ENCODE measurements around the gene CHL1. TPM values are rescaled to one million over a fixed set of nuclear protein-coding genes. Genes with fewer than 3 reads are reported as not detected.

The CHL1 gene
- total and polyA plus RNA-seq, 2 donors (not counting 1 experiment from before 2014, with no cell fraction given), result 6.2 to 18.0 TPM

- 85% methylated on average over 2 of the region's 3 CpGs for WGBS (ENCODE audit: insufficient coverage)
- Mint-ChIP-seq H3K9me3 (ENCODE audit: insufficient read depth) (no peaks in the 10 kb centered on the region), H3K4me3 (no peak overlapping the region), H3K4me1 (peaks cover 13% of the 10 kb centered on the region), H3K27me3 (peaks cover 16% of the 10 kb centered on the region), H3K27ac (no peak overlapping the region)
- peaks cover 21 to 26% of the 10 kb centered on the region in 2 donors for H3K4me1 ChIP-seq (ENCODE audit: control insufficient read depth in 2 of 2, insufficient read depth in 2 of 2, low read length in 2 of 2)
- H3K9me3 ChIP-seq (ENCODE audit: control extremely low read depth in 1 of 3, control insufficient read depth in 2 of 3, insufficient read depth in 1 of 3, low read length in 2 of 3), result peaks cover 0 to 1% (median 0%) of the 10 kb centered on the region in 3 donors
- ATAC-seq (ENCODE audit: low read depth), result no peak
- no peak overlapping the region for H3K9ac ChIP-seq (ENCODE audit: low read length)
- intact Hi-C loops (cut with micrococcal nuclease), result loop anchor here (1.0 to 5.0 kb wide), 2 partner anchors 8 to 158 kb away; no protein-coding TSS in a partner anchor
- no peaks in the 10 kb centered on the region for H4K20me1 ChIP-seq (ENCODE audit: control insufficient read depth, insufficient read depth, low read length, poor library complexity, severe bottlenecking)
- H3K4me3 ChIP-seq (ENCODE audit: control extremely low read depth in 1 of 5, extremely low read depth in 1 of 5, insufficient read depth in 1 of 5, low read depth in 2 of 5, low read length in 4 of 5), result no peak overlapping the region
- no peaks in the 10 kb centered on the region for H3K79me2 ChIP-seq (ENCODE audit: control insufficient read depth, insufficient read depth, low read length)
- H3K4me2 ChIP-seq (replicated peaks; ENCODE audit: low read depth, low read length, poor library complexity, severe bottlenecking), result no peak overlapping the region
- DNase-seq, result no peak
- ChIA-PET CTCF (interaction anchor here (1.1 to 2.0 kb wide), 3 partner anchors 9 to 160 kb away, joined by 5 to 9 read pairs (median 7); no protein-coding TSS in a partner anchor), POLR2A (no interaction called here)
- no peaks in the 10 kb centered on the region for H3K36me3 ChIP-seq (replicated peaks in 1 of 2; ENCODE audit: control extremely low read depth in 1 of 2, control insufficient read depth in 1 of 2, extremely low read depth in 1 of 2, insufficient read depth in 2 of 2, low read length in 1 of 2)
- H2AFZ ChIP-seq (ENCODE audit: insufficient read depth, low read depth, low read length, poor library complexity, severe bottlenecking), result no peak overlapping the region
- peaks cover 0 to 26% (median 11%) of the 10 kb centered on the region in 4 experiments for H3K27me3 ChIP-seq (replicated peaks in 1 of 4; ENCODE audit: control extremely low read depth in 1 of 4, control insufficient read depth in 3 of 4, insufficient read depth in 4 of 4, low read length in 3 of 4)
- no peak overlapping the region for H3K27ac ChIP-seq (ENCODE audit: low read length in 2 of 2)
- TF ChIP-seq, protein P1, sequence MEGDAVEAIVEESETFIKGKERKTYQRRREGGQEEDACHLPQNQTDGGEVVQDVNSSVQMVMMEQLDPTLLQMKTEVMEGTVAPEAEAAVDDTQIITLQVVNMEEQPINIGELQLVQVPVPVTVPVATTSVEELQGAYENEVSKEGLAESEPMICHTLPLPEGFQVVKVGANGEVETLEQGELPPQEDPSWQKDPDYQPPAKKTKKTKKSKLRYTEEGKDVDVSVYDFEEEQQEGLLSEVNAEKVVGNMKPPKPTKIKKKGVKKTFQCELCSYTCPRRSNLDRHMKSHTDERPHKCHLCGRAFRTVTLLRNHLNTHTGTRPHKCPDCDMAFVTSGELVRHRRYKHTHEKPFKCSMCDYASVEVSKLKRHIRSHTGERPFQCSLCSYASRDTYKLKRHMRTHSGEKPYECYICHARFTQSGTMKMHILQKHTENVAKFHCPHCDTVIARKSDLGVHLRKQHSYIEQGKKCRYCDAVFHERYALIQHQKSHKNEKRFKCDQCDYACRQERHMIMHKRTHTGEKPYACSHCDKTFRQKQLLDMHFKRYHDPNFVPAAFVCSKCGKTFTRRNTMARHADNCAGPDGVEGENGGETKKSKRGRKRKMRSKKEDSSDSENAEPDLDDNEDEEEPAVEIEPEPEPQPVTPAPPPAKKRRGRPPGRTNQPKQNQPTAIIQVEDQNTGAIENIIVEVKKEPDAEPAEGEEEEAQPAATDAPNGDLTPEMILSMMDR (IDR thresholded peaks at IDR 0.05), result no peak
- no peak for TF ChIP-seq EZH2 (IDR thresholded peaks at IDR 0.05; ENCODE audit: borderline replicate concordance, insufficient read depth, low read depth, low read length, poor library complexity, severe bottlenecking)
These were observed 2.1 kb upstream of the CHL1 start for GRCh38 chr3:194421-194820.

GRCh38 chr3:195666-196065, 897 bp upstream of the CHL1 start:
- Mint-ChIP-seq H3K27ac (no peak overlapping the region), H3K4me1 (peaks cover 16% of the 10 kb centered on the region), H3K27me3 (peaks cover 22% of the 10 kb centered on the region), H3K9me3 (ENCODE audit: insufficient read depth) (no peaks in the 10 kb centered on the region), H3K4me3 (no peak overlapping the region)
- TF ChIP-seq EZH2 (IDR thresholded peaks at IDR 0.05; ENCODE audit: borderline replicate concordance, insufficient read depth, low read depth, low read length, poor library complexity, severe bottlenecking), result no peak
- TF ChIP-seq, protein P1 (IDR thresholded peaks at IDR 0.05), result no peak
- intact Hi-C loops (cut with micrococcal nuclease), result no loop called here
- Histone ChIP-seq H2AFZ (ENCODE audit: insufficient read depth, low read depth, low read length, poor library complexity, severe bottlenecking) (no peak overlapping the region), H3K27ac (ENCODE audit: low read length in 2 of 2) (no peak overlapping the region), H3K4me2 (replicated peaks; ENCODE audit: low read depth, low read length, poor library complexity, severe bottlenecking) (no peak overlapping the region), H3K9ac (ENCODE audit: low read length) (no peak overlapping the region), H3K36me3 (replicated peaks in 1 of 2; ENCODE audit: control extremely low read depth in 1 of 2, control insufficient read depth in 1 of 2, extremely low read depth in 1 of 2, insufficient read depth in 2 of 2, low read length in 1 of 2) (no peaks in the 10 kb centered on the region), H3K9me3 (ENCODE audit: control extremely low read depth in 1 of 3, control insufficient read depth in 2 of 3, insufficient read depth in 1 of 3, low read length in 2 of 3) (no peaks in the 10 kb centered on the region), H3K4me1 (ENCODE audit: control insufficient read depth in 2 of 2, insufficient read depth in 2 of 2, low read length in 2 of 2) (peaks cover 21 to 26% of the 10 kb centered on the region in 2 donors), H4K20me1 (ENCODE audit: control insufficient read depth, insufficient read depth, low read length, poor library complexity, severe bottlenecking) (no peaks in the 10 kb centered on the region), H3K27me3 (replicated peaks in 1 of 4; ENCODE audit: control extremely low read depth in 1 of 4, control insufficient read depth in 3 of 4, insufficient read depth in 4 of 4, low read length in 3 of 4) (peaks cover 0 to 26% (median 12%) of the 10 kb centered on the region in 4 experiments), H3K79me2 (ENCODE audit: control insufficient read depth, insufficient read depth, low read length) (no peaks in the 10 kb centered on the region), H3K4me3 (ENCODE audit: control extremely low read depth in 1 of 5, extremely low read depth in 1 of 5, insufficient read depth in 1 of 5, low read depth in 2 of 5, low read length in 4 of 5) (no peak overlapping the region)
- DNase-seq, result no peak
- POLR2A ChIA-PET, result no interaction called here
- WGBS (ENCODE audit: insufficient coverage), result no CpG with 5 or more reads among the region's 6 CpGs
- no peak for ATAC-seq (ENCODE audit: low read depth)
- CTCF ChIA-PET, result interaction anchor here (1.4 to 2.0 kb wide), 2 partner anchors 10 to 159 kb away, joined by 7 to 9 read pairs; no protein-coding TSS in a partner anchor
